ENCODE measurements around the gene ASXL2. TPM values are rescaled to one million over a fixed set of nuclear protein-coding genes. Genes with fewer than 3 reads are reported as not detected.
A peak's percentile ranks its signal among the peaks of the same experiment; 100 is the strongest.

Gene ASXL2
- total and polyA plus RNA-seq, 2 of the 13 experiments (the other 11 are each of a cell fraction or from before 2014, with no cell fraction given), result 12.1 to 19.2 TPM

- no TSS peak for BruUV-seq (replicated peaks)
- H3K4me2 ChIP-seq (ENCODE audit: low read depth, low read length), result no peak overlapping the region
- ChIA-PET CTCF (ENCODE audit: low intra/inter-chr PET ratio, low total read pairs) (no interaction called here), POLR2A (no interaction called here)
- H3K27me3 ChIP-seq (ENCODE audit: control insufficient read depth in 1 of 2, insufficient read depth in 2 of 2, low read length in 2 of 2), result no peaks in the 10 kb centered on the region; a peak in 1 of 5 replicates
- H3K79me2 ChIP-seq (ENCODE audit: insufficient read depth, low read length), result no peaks in the 10 kb centered on the region
- WGBS (ENCODE audit: low lambda C conversion rate), result 36% methylated on average over 3 of the region's 3 CpGs
- H3K4me1 ChIP-seq (ENCODE audit: insufficient read depth, low read length), result peaks cover 7% of the 10 kb centered on the region
- H3K4me3 ChIP-seq (replicated peaks in 1 of 3; ENCODE audit: insufficient read depth in 1 of 3, low read depth in 2 of 3, low read length in 3 of 3), result no peak overlapping the region
- TF ChIP-seq ZGPAT (CRISPR knock-in tag; IDR thresholded peaks at IDR 0.05) (no peak), ZNF770 (CRISPR knock-in tag; IDR thresholded peaks at IDR 0.05) (peak; percentile 80), FOXP4 (CRISPR knock-in tag; IDR thresholded peaks at IDR 0.05) (no peak), ZHX2 (IDR thresholded peaks at IDR 0.05; ENCODE audit: low read depth) (no peak), ZHX2 (CRISPR knock-in tag; IDR thresholded peaks at IDR 0.05; ENCODE audit: borderline replicate concordance) (no peak), ZNF337 (CRISPR knock-in tag; IDR thresholded peaks at IDR 0.05; ENCODE audit: borderline replicate concordance, low read depth) (no peak), ZBTB38 (CRISPR knock-in tag; IDR thresholded peaks at IDR 0.05) (no peak), ZBTB26 (CRISPR knock-in tag; IDR thresholded peaks at IDR 0.05; ENCODE audit: borderline replicate concordance) (no peak), ZMYM3 (CRISPR knock-in tag; IDR thresholded peaks at IDR 0.05) (0 out of 2 replicates have a peak, but pooled peaks have one; percentile 31), ATRX (CRISPR knock-in tag; IDR thresholded peaks at IDR 0.05; ENCODE audit: borderline replicate concordance) (no peak)
- DNase-seq (ENCODE audit: low spot score), result no peak
- intact Hi-C loops (cut with micrococcal nuclease; ENCODE audit: unreplicated experiment) (no loop called here), in situ Hi-C loops (cut with HindIII; ENCODE audit: extremely low pct_ligation_motif_present, low pct_unique_long_range_greater_than_20kb) (no loop called here)
- no peak overlapping the region for H2AFZ ChIP-seq (ENCODE audit: low read length)
- no peak overlapping the region for H3K9ac ChIP-seq (ENCODE audit: insufficient read depth, low read depth, low read length)
- no peaks in the 10 kb centered on the region for H3K36me3 ChIP-seq (replicated peaks in 1 of 2; ENCODE audit: control insufficient read depth in 1 of 2, insufficient read depth in 2 of 2, low read length in 2 of 2)
- H3K9me3 ChIP-seq (ENCODE audit: low read length), result no peaks in the 10 kb centered on the region
- H4K20me1 ChIP-seq (ENCODE audit: insufficient read depth, low read length), result no peaks in the 10 kb centered on the region
- no peak overlapping the region for H3K27ac ChIP-seq (ENCODE audit: extremely low read length, insufficient read depth, low read length)
- peak; percentile 39 for ATAC-seq
- no peak for FAIRE-seq
Measured at GRCh38 chr2:25917832-25918231, 39.5 kb upstream of the ASXL2 start.
